Endothelial cell of umbilical vein (primary cell): Measurements from ENCODE around the gene RRP1B.

Experiments
- CTCF ChIP-seq, 2 donors: IDR thresholded peaks; 1 replicate in 1 of 2; 2 replicates in 1 of 2; pipeline ENCODE4 v1.5.1; 2011; ENCODE audit warnings: low read length in 2 of 2, mild to moderate bottlenecking in 2 of 2, moderate library complexity in 2 of 2, control low read depth in 1 of 2, inconsistent platforms in 1 of 2, low read depth in 1 of 2; ENCODE audit not compliant: insufficient read depth in 1 of 2; ENCODE audit errors: extremely low read depth in 1 of 2
- EZH2 ChIP-seq: IDR thresholded peaks from 2 replicates; pipeline ENCODE4 v1.6.1; 2012; ENCODE audit warnings: borderline replicate concordance, low read depth, mild to moderate bottlenecking, moderate library complexity, low read length, inconsistent platforms; ENCODE audit not compliant: severe bottlenecking
- FOS ChIP-seq: IDR thresholded peaks from 2 replicates; pipeline ENCODE4 v1.6.1; 2011; ENCODE audit warnings: mild to moderate bottlenecking, low read length, moderate library complexity, borderline replicate concordance; ENCODE audit not compliant: insufficient read depth
- MYC ChIP-seq: IDR thresholded peaks from one replicate; pipeline ENCODE4 v1.6.1; 2011; ENCODE audit warnings: mild to moderate bottlenecking, low read depth, low read length
- POLR2A ChIP-seq: IDR thresholded peaks from 2 replicates; pipeline ENCODE4 v1.6.1; 2012; ENCODE audit warnings: low read depth, mild to moderate bottlenecking, control low read depth, low read length
- POLR2AphosphoS5 ChIP-seq: IDR thresholded peaks from 2 replicates; pipeline ENCODE4 v1.6.1; 2012; ENCODE audit warnings: low read depth, mild to moderate bottlenecking, control low read depth, low read length, moderate library complexity; ENCODE audit not compliant: insufficient read depth
- TF ChIP-seq, protein P1 (sequence below): IDR thresholded peaks from 2 replicates; pipeline ENCODE4 v1.6.1; 2011; ENCODE audit not compliant: insufficient read depth, insufficient read length

DNA sequence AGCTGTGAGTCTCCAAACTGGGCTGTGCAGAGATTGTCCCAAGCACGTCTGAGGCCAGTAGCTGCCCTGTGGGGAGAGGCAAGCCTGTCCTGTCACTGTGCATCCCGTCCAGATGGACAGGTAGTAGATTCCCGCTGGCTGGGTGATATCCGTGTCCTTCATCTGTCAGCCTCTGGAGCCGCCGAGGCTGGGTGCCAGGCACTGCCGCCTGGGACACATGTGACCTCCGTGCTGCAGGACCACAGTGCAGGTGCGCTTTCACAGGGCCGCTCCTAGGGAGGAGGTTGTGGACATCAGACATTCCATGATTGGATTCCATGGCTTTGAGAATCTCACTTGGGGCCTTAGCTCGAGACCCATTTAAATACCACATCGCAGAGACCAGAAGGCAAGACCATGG lies 64.3 kb downstream of the RRP1B start:
- no peak for TF ChIP-seq POLR2A
- no peak for TF ChIP-seq CTCF (IDR thresholded peaks at IDR 0.05; ENCODE audit: extremely low read depth in 1 of 2, insufficient read depth in 1 of 2, low read depth in 1 of 2, low read length in 2 of 2)
- no peak for TF ChIP-seq POLR2AphosphoS5
- TF ChIP-seq, protein P1, sequence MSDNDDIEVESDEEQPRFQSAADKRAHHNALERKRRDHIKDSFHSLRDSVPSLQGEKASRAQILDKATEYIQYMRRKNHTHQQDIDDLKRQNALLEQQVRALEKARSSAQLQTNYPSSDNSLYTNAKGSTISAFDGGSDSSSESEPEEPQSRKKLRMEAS, result no peak
- TF ChIP-seq MYC, result no peak
- TF ChIP-seq EZH2, result no peak
- TF ChIP-seq FOS, result no peak
